ENCODE data around the gene NR1H4.
"Not testable (repeated sequence)": the region's sequence is repeated elsewhere in the genome, so short reads cannot be mapped to it uniquely, and the experiment has no call there.

NR1H4 gene

DNA sequence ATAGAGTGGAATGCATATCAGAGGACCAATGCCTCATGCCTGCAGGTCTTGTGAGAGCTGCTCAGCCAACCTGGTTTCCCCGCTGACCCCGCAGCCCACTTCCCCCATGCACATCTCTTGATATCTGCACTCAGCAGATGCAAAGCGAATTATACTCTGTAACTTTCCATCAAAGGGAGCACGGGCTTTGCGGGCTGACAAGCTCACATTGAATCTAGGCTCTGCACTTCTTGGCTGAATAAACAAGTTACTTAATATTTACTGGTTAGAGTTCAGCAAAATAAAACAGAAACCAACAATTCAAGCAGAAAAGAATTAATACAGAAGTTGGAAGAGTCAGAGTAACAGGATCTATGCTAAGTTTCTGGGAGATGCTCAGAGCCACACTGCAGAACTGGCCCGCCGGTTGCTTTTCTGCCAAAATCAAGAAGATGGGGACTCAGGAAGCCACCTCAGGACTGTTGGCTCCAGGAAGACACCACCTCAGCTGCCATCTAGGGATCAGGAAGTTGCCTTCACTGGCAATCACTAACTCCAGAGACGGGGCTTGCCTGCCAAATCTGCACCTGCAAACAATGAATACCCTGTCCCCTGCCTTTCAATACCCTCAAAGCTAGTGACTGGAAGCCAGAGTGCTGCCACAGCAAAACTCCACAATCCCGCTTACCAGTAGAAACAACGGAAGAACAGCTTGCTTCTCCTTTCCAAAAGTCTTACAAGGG, 46.5 kb downstream of the NR1H4 start:
- no peak for DNase-seq

DNA sequence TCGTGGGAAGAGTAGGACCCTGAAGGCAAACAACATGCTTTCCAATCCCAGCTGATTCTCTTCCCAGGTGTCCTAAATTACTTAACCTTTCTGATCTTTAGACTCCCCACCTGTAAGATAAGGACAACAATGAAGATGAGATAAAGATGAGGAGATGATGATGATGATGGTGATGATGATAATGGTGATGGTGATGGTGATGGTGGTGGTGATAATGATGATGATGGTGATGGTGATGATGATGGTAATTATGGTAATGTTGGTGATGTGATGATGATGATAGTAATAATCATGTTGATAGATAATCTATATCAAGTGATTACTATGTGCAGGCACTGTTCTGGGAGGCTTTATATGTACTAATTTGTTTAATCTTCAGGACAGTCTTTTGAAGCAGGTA, 48.3 kb downstream of the NR1H4 start:
- DNase-seq = no peak

DNA sequence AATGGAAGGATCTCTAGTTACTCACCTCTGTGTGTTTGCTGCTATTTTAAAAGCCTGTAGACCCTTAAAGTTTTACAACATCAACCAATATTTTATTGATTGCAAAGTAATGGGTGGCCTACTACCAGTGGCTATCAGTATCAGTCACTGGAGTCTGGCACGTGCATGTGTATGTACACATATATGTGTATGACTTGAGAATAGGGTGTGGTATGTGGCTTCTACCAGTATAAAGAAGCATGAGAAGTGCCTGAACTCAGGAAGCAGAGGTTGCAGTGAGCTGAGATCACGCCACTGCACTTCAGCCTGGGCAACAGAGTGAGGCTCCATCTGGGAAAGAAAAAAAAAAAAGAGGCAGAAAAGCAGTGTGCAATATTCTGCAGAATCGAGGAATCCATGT, 54.4 kb downstream of the NR1H4 start:
- DNase-seq = no peak

DNA sequence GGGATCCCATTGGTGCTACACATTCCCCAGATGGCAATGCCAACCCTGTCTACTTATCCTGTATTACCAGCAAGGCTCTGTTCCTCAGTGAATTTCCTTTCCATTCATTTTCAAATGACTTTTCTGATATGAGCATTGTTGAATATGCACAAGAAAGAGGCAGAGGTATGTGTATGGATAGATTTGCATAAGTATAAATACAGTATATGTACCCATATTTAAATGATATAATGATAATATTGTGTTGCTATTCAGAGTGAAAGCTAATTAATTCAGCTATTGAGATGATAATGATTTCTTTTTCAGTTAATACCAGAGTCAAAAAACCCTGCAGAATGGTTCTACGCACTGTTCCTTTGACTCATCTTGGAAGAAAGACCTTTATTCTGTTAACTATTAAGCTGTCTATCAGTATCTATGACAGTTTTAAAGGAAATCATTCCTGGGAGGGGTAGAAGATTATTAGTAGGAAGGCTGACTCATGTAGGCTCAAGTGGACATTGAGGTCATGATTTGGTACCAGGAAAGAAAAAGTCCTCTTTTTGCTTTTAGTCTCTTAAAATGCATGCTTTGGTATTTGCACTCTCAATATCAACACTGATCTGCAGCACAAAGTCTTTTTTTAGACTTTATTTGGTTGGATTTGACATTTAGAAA, 54.9 kb downstream of the NR1H4 start:
- DNase-seq = no peak

DNA sequence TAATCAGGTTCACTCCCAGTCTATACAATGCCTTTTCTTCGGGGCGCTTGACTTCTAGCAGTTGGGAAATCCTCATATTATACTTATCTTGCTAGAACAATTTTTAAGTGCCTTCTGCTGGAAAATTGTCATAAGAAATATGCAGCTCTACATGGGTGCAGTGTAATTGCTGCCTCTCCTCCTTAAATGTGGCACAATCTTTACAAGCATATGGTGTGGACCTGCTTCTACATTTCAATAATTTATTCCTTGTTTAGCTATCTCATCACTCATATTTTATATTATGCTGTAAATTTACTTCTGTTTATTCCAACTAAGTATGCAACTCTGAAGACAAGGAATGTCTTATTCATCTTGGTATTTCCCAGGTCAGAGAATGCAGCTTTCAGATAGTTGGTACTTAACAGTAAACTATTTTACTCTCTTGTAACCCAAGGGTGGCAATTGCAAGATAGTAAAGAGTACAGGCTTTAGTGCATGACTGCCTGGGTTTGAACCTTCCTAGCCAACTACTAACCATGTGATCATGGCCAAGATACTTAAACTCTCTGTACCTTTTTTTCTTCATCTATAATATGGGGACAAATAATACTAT, 56.2 kb downstream of the NR1H4 start:
- DNase-seq = no peak

DNA sequence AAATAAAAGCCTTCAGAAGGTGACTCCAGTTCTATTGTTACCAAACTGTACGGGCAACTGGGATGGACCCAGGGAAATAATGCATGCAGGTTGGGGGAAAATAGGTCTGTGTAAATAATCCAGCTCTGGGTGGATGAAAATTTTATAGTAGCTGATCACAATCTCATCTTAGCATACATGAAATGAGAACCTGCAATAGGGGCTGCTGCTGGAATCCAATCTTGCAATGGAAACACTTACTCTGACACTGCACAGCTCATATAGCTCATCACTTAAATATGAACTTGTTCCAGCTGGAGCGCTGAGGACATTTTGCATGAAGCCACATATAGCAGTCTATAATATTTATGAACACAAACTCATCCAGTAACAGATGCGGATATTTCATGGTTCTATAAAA, 59.7 kb downstream of the NR1H4 start:
- no peak for DNase-seq

DNA sequence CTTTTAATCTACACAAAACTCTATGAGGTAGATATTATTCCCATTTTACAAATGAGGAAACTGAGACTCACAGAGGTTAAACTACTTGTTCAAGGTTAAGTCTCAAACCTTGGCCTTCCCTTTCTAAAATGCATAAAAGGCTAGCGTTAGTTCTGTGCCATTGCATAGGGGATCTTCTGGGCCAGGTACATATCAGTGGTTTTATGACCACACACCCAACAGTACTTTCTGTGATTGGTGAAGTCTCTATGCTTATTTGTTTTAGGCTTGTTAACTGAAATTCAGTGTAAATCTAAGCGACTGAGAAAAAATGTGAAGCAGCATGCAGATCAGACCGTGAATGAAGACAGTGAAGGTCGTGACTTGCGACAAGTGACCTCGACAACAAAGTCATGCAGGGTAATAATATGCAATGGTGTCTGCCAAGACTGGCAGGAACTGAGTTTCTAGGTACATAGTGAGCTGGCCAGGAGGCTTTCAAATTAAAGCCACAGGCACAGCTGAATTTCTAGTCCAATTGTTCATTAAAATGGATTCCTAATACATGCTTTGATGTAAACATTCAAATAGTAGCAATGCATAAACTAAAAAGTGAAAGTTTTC, 61.1 kb downstream of the NR1H4 start:
- no peak for DNase-seq

DNA sequence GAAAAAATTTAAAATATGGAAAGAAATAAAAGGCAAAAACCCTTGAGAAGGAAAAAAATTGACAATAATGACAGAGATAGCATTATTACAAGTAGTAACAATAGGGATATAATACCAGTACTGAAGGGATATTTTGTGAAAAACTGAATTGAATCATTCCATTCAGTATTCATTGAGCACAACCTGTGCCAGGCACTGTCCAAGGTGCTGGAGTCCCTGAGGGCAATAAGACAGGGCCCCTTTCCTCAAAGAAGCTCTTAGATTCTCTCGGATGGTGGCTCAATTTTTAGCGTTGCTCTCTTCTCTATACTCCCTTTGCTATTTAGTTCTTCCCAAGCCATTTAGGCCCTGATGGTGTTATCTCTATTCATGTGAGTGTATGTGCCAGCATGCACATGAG, 65.5 kb downstream of the NR1H4 start:
- no peak for DNase-seq

DNA sequence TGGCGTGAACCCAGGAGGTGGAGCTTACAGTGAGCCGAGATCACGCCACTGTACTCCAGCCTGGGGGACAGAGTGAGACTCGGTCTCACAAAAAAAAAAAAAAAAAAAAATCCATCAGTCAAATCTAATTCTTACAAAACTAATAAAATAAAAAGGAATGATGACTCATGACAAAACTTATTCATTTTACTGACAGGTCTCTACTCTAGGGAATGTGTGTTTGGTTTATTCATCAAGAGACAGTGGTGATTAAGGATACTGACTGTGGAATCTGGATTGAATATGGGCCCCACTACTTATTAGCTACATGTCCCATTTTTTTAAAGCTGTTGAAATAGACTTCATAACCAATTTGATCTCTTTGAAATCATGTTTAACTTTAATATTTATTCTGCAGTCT, 70.5 kb downstream of the NR1H4 start:
- DNase-seq = no peak

DNA sequence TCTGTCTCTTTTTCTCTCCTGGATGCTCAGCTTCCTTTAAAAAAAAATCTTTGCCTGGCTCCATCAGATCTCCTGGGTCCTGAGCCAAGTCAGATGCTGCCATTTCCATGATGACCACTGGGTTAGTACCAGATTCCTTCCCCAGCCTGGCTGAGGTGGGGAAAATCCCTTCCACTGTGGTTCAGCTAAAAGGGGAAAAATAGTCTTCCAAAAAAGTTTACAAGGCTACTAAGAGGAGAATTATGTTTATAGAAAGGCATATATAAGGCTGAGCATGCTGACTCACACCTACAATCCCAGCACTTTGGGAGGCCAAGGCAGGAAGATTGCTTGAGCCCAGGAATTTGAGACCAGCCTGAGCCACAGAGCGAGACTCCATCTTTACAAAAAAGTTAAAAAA, 71.4 kb downstream of the NR1H4 start:
- DNase-seq = no peak

DNA sequence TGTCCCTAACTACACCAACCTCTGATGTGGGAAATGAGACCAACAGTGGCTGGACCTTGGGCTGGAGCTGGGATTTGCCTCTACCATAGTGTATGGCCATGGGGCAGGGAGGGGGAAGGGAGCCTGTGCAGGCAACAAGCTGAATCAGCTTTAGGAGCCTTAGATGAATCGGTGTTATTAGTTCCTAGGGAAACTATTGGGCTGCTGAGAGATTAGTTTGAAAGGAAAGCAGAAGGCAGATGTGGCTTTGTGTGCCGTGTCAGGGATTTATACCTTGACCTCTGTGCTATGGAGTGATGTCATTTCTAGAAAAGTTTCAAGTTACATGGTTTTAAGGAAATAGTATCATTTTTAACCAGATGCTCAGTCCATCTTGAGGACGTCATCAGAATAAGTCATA, 80.3 kb downstream of the NR1H4 start:
- DNase-seq = no peak

DNA sequence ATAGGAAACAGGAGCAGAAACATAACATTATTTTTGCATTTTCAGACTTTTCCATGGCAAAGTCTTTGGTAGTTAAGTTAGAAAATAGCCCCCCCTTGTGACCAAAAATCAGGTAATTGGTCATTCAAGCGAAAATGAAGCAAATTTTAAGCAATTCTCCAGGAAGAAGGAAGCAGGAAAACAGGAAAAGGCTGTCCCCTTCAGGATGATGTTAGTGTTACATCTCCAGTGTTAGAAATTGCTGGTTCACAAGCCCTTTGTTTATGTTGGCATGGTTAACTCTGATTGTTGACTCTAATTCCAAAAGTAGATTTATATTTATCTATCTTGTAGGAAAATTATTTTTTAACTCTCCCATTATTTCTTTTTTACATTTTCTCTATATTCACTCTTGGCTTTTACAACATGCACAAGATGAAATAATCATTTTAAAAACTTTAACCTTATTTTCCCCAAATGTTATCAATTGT, 81.0 kb downstream of the NR1H4 start:
- no peak for DNase-seq

DNA sequence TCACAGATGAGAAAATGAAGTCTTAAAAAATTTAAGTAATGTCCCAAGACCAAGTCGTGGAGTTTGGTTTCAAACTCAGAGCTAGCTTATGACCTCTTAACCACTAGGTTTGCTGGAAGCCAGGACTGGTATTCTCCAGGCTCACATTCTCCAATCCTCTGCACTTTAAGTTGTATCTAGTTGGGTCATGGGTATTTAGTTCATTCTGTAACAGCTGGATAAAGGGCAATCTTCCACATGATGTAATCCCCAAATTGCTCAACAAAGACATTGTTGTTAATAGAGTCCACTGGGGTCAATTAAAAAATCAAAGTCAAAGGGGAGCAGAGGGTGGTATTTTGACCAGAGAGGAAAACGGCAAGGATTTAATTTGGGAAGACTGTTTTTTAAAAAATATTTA, 82.1 kb downstream of the NR1H4 start:
- no peak for DNase-seq

DNA sequence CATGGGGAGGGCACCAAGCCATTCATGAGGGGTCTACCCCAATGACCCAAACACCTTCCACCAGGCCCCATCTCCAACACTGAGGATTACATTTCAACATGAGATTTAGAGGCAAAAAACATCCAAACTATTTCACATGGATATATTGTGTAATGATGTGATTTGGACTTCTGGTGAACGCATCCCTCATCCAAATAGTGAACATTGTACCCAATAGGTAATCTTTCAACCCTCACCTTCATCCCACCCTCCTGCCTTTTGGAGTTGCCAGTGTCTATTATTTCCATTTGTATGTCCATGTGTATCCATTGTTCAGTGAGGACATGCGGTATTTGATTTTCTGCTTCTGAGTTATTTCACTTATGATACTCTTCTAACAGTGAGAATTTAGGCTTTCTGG, 83.7 kb downstream of the NR1H4 start:
- no peak for DNase-seq

DNA sequence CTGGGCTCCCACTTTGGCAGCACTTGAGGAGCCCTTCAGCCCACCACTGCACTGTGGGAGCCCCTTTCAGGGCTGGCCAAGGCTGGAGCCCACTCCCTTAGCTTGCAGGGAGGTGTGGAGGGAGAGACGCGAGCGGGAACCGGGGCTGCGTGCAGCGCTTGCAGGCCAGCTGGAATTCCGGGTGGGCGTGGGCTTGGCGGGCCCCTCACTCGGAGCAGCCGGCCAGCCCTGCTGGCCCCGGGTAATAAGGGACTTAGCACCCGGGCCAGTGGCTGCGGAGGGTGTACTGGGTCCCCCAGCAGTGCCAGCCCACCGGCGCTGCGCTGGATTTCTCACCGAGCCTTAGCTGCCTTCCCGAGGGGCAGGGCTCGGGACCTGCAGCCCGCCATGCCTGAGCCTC, 85.6 kb downstream of the NR1H4 start:
- DNase-seq = not testable (repeated sequence)

DNA sequence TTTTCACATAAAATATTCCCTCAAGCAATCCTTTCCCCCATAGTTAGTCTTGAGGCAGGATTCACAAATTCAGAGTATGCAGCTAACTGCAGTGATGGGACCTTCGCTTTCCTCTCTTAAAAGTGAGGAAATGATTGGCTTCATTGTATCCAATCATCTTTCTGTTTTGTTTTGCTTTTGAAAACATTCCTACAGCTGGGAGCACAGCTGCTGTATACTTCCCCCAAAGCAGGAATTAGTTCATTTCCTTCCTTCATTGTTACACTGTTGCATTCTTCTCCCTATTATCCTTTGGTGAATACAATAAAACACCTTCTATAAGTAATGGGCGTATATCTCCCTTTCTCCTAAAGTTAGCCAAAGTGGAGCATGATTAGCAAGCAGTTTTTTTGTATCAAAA, 90.4 kb downstream of the NR1H4 start:
- no peak for DNase-seq

DNA sequence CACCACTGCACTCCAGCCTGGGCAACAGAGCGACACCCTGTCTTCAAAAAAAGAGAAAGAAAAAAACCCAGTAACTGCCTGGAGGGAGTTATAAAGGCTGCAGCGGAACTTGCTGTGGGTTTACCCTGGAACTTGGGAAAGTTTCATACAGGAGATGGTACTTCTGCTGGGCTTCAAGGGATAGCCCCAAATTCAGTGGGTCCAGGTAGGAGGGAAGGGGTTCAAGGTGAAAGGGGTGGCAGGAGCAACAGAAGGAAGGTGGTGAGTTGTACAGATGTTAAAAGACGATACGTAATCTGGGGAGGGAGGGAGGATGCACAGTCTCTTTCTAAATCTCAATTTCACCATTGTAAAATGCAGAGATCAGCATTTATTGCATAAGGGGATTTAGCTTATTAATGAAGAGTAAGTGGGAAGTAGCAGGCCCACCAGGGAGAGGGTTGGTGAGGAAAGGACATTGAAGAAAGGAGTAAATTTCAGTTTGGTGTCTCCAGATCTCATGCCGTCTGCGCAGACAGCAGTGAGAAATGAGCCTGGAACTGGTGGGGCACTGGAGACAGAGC, 91.3 kb downstream of the NR1H4 start:
- DNase-seq = no peak

DNA sequence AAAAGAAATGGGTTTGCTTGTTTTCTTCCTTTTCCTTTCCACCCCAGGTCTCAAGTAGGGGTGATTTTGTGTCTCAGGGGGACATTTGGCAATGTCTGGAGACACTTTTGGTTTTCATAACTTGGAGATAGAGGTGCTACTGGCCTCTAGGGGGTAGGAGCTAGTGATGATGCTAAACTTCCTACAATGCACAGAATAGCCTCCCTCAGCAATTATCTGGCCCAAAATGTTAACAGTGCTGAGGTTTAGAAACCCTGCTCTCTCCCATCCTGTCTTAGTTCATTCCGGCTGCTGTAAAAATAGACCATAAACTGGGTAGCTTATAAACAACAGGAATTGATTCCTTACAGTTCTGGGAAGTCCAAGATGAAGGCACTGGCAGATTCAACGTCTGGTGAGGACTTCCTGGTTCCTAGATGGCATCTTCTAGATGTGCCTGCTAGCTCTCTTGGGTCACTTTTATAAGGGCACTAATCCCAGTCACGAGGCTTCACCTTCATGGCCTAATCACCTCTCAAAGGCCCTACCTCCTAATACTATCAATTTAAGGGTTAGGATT, 92.4 kb downstream of the NR1H4 start:
- no peak for DNase-seq

DNA sequence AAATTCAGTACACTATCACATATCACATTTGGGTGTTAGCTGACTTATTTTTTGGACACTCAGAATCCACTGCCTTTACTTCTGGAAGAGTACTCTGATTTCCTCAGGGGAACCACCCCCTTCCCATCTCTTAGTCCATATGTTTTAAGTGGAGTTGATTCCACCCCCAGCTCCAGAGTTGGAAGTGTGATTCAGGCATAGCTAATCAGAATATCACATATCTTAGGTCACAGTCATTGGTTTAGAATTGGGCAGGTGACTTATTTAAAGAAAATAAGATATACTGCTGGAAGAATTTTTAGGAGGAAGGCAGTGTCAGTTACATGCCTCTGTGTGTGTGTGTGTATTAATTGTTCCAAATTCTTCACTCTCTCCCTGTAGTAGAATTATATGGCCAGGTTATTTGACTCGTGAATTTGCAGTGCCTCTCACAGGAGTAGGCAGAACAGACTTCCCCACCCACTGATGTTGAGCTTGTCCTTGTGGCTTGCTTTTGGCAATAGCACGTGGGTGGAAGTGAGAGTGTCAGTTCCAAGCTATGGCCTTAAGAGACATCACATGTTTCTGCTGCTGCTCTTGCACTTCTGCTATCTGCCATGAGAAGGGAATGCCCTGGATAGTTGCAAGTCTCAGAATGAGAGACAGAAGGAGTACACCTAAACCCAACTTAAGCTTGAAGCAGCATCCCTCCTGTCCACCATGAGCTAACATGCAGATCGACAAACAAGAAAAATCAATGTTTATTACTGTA, 93.4 kb downstream of the NR1H4 start:
- DNase-seq = peak; percentile 27

DNA sequence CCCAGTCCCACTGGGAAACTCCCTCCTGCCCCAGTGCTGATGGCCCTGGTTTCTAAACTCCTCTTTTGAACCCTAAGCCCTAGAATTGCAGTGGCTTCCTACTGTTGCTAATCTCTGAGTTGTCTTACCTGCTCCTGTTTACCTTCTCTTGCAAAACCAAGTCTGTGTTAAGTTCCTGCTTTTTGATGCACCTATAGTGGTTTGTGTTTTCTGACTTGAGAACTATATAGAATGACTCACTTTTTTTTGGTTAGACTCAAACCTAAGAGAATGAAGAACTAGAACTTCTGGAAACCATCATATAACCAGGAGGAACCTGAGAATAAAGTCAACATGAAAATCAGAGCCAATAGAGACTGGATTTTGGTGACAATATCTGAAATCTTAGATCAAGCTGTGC, 94.3 kb downstream of the NR1H4 start:
- DNase-seq = no peak

DNA sequence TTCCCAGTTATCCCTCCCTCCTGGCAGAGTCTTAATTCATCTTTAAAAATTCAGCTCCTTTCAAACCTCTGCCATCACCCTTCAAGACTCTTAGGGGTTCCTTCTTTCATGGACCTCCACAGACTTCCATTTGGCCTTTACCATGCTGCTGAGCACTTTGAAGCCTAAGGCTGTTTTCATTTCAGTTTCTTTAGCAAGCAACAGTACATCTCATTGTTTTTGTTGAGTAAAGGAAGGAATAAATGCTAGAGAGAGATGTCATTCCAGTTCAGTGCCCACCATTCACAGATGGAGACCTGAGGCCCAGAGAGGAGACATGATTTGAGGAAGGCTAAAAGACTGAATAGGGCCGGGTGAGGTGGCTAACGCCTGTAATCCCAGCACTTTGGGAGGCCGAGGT, 98.5 kb downstream of the NR1H4 start:
- no peak for DNase-seq
